IMR-90 (cell line): ENCODE data around the gene RTN1. TPM values are rescaled to one million over a fixed set of nuclear protein-coding genes. Genes with fewer than 3 reads are reported as not detected.

Experiments
- ATAC-seq: fragments of 200-7000 bp; cut with Tn5 transposase; 2 replicates; pipeline ENCODE4 v1.9.1; 2020; ENCODE audit warnings: low read depth, mild to moderate bottlenecking, moderate library complexity
- BruUV-seq: library from RNA; stranded (reverse); fragments of 400-500 nt; replicated peaks from 2 replicates; lab custom pipeline; 2021; lab: Mats Ljungman, UMichigan
- CTCF ChIA-PET: fragments of 300-600 bp; formaldehyde crosslinking; extraction: SDS; loops from one replicate; lab custom pipeline; 2021; ENCODE audit warnings: antibody characterized with exemption; lab: Yijun Ruan, JAX
- POLR2A ChIA-PET: fragments of 300-600 bp; sonication (Branson Sonifier 250); formaldehyde crosslinking; loops from one replicate; lab custom pipeline; 2022; ENCODE audit warnings: antibody characterized with exemption; ENCODE audit not compliant: unreplicated experiment; lab: Charles Lee
- DNase-seq: peaks from one replicate; pipeline ENCODE4 v3.0.0; 2013
- H2AFZ ChIP-seq: replicated peaks from 2 replicates; pipeline ENCODE3; 2013; ENCODE audit warnings: low read length, mild to moderate bottlenecking; ENCODE audit not compliant: poor library complexity
- H2AK5ac ChIP-seq: 2 replicates; pipeline ENCODE4 v1.6.1; 2013; ENCODE audit warnings: low read depth, low read length, inconsistent platforms
- H2AK9ac ChIP-seq: replicated peaks from 2 replicates; pipeline ENCODE3; 2013; ENCODE audit warnings: mild to moderate bottlenecking, low read depth, low read length, moderate library complexity; ENCODE audit not compliant: poor library complexity
- H2BK120ac ChIP-seq: 2 replicates; pipeline ENCODE4 v1.6.1; 2013; ENCODE audit warnings: low read depth, low read length, inconsistent platforms
- H2BK15ac ChIP-seq: 3 replicates; pipeline ENCODE4 v1.6.1; 2013; ENCODE audit warnings: low read depth, low read length, inconsistent platforms
- H2BK20ac ChIP-seq: 2 replicates; pipeline ENCODE4 v1.6.1; 2013; ENCODE audit warnings: low read depth, mild to moderate bottlenecking, inconsistent platforms, low read length, moderate library complexity
- H2BK5ac ChIP-seq: 2 replicates; pipeline ENCODE4 v1.6.1; 2013; ENCODE audit warnings: mild to moderate bottlenecking, low read depth, low read length, inconsistent platforms; ENCODE audit not compliant: poor library complexity, severe bottlenecking
- H3K14ac ChIP-seq: replicated peaks from 2 replicates; pipeline ENCODE4 v1.6.1; 2013; ENCODE audit warnings: low read depth, low read length, inconsistent platforms
- H3K18ac ChIP-seq: 2 replicates; pipeline ENCODE4 v1.6.1; 2013; ENCODE audit warnings: low read depth, low read length, control low read depth
- H3K23ac ChIP-seq: 2 replicates; pipeline ENCODE4 v1.6.1; 2013; ENCODE audit warnings: low read depth, low read length, inconsistent platforms
- H3K27ac ChIP-seq: 2 replicates; pipeline ENCODE4 v1.5.1; 2013; ENCODE audit warnings: mild to moderate bottlenecking, control low read depth, low read length; ENCODE audit not compliant: insufficient read depth
- H3K27me3 ChIP-seq: 2 replicates; pipeline ENCODE4 v1.6.1; 2013; ENCODE audit warnings: low read length; ENCODE audit not compliant: control insufficient read depth, insufficient read depth
- H3K36me3 ChIP-seq: 2 replicates; pipeline ENCODE4 v1.6.1; 2013; ENCODE audit warnings: low read length, mixed read lengths; ENCODE audit not compliant: control insufficient read depth, insufficient read depth
- H3K4ac ChIP-seq: 2 replicates; pipeline ENCODE4 v1.6.1; 2013; ENCODE audit warnings: low read depth, low read length, inconsistent platforms
- H3K4me1 ChIP-seq: 2 replicates; pipeline ENCODE4 v1.6.1; 2013; ENCODE audit warnings: low read length, mixed read lengths; ENCODE audit not compliant: control insufficient read depth, insufficient read depth
- H3K4me2 ChIP-seq: 2 replicates; pipeline ENCODE4 v1.6.1; 2013; ENCODE audit warnings: low read depth, mild to moderate bottlenecking, control low read depth, low read length, moderate library complexity
- H3K4me3 ChIP-seq: 2 replicates; pipeline ENCODE4 v1.5.1; 2013; ENCODE audit warnings: low read depth, mild to moderate bottlenecking, control low read depth, low read length, moderate library complexity; ENCODE audit not compliant: insufficient read depth
- H3K56ac ChIP-seq: 2 replicates; pipeline ENCODE4 v1.6.1; 2013; ENCODE audit warnings: low read length, inconsistent platforms; ENCODE audit not compliant: insufficient read depth; ENCODE audit errors: extremely low read depth
- H3K79me1 ChIP-seq, 2 experiments: 2 replicates each; pipeline ENCODE4 v1.6.1; 2013; ENCODE audit warnings: low read length in 2 of 2, inconsistent platforms in 1 of 2, low read depth in 1 of 2
- H3K9ac ChIP-seq: 2 replicates; pipeline ENCODE4 v1.6.1; 2013; ENCODE audit warnings: low read depth, low read length, control low read depth
- H3K9me1 ChIP-seq: 2 replicates; pipeline ENCODE4 v1.6.1; 2013; ENCODE audit warnings: low read length, inconsistent platforms; ENCODE audit not compliant: insufficient read depth
- H3K9me3 ChIP-seq: 2 replicates; pipeline ENCODE4 v1.6.1; 2013; ENCODE audit warnings: low read length; ENCODE audit not compliant: control insufficient read depth, insufficient read depth
- H4K20me1 ChIP-seq: 2 replicates; pipeline ENCODE4 v1.6.1; 2013; ENCODE audit warnings: low read length, inconsistent platforms; ENCODE audit not compliant: insufficient read depth
- H4K5ac ChIP-seq: 2 replicates; pipeline ENCODE4 v1.6.1; 2013; ENCODE audit warnings: mild to moderate bottlenecking, low read depth, low read length, control low read depth
- H4K8ac ChIP-seq, 2 experiments: 2 replicates each; pipeline ENCODE4 v1.6.1; 2013; ENCODE audit warnings: low read depth in 2 of 2, low read length in 2 of 2, control low read depth in 1 of 2, inconsistent platforms in 1 of 2
- H4K91ac ChIP-seq: 2 replicates; pipeline ENCODE4 v1.6.1; 2013; ENCODE audit warnings: low read depth, low read length, inconsistent platforms; ENCODE audit not compliant: insufficient read depth
- ELK1 ChIP-seq: fragments of 150-350 bp; IDR thresholded peaks from 2 replicates; pipeline ENCODE4 v1.6.1; 2016; ENCODE audit warnings: low read depth, mild to moderate bottlenecking, low read length, moderate library complexity, borderline replicate concordance
- MAZ ChIP-seq: IDR thresholded peaks from 2 replicates; pipeline ENCODE4 v1.6.1; 2012; ENCODE audit warnings: low read depth, mild to moderate bottlenecking, low read length, improper control_type of control experiment, moderate library complexity, borderline replicate concordance
- RAD21 ChIP-seq: IDR thresholded peaks from 2 replicates; pipeline ENCODE4 v1.6.1; 2012; ENCODE audit warnings: low read length, improper control_type of control experiment
- USF2 ChIP-seq: fragments of 150-350 bp; IDR thresholded peaks from 2 replicates; pipeline ENCODE4 v1.6.1; 2017; ENCODE audit warnings: mild to moderate bottlenecking, antibody characterized with exemption, low read length, low read depth
- WGBS, 2 experiments: methylation state at CpG; one replicate each; pipeline versions ENCODE4 v1.1.5 to v1.1.7; 2013; ENCODE audit warnings: missing lambda C conversion rate in 2 of 2; ENCODE audit not compliant: insufficient read length in 1 of 2; ENCODE audit errors: extremely low coverage in 2 of 2; 5-methylcytosine and 5-hydroxymethylcytosine counted together
- dilution Hi-C: fragments of 300-500 bp; cut with HindIII; formaldehyde crosslinking; loops from one replicate; pipeline ENCODE4 v1.14.3; 2018; ENCODE audit warnings: low sequenced_read_pairs; ENCODE audit not compliant: unreplicated experiment
- in situ Hi-C: fragments of 300-500 bp; cut with MboI; formaldehyde crosslinking; loops from 3 replicates; pipeline ENCODE4 v1.14.3; 2019; ENCODE audit warnings: low sequenced_read_pairs, inconsistent platforms, mixed read lengths
- intact Hi-C: fragments of 100-400 bp; cut with micrococcal nuclease; formaldehyde crosslinking; loops from 2 replicates; pipeline ENCODE4 v1.10.0; 2022
- polyA plus RNA-seq, 3 experiments: library from polyadenylated mRNA; depleted of rRNA; stranded (reverse); fragments of >200 nt; gene quantifications; 2 replicates each; pipeline ENCODE4 v1.2.3, GENCODE V29; 2012; ENCODE audit warnings: low replicate concordance in 1 of 3
- total RNA-seq: library from RNA; depleted of rRNA; stranded (reverse); fragments of >200 nt; gene quantifications from 2 replicates; pipeline ENCODE4 v1.2.3, GENCODE V29; 2012

The RTN1 gene
- total and polyA plus RNA-seq, 2 of the 4 experiments (the other 2 are of a cell fraction) = 0.18 to 0.46 TPM

GRCh38 chr14:59601056-59601455 is 269.5 kb downstream of the RTN1 start:
- Histone ChIP-seq H2BK20ac (no peak overlapping the region), H3K4me2 (no peak overlapping the region), H3K56ac (no peak overlapping the region), H2AK9ac (no peak overlapping the region), H2AFZ (no peak overlapping the region), H2BK120ac (no peak overlapping the region), H4K5ac (no peak overlapping the region), H3K18ac (no peak overlapping the region), H3K4me1 (no peaks in the 10 kb centered on the region), H2AK5ac (no peak overlapping the region), H3K9me3 (no peaks in the 10 kb centered on the region), H3K23ac (no peak overlapping the region), H3K9ac (no peak overlapping the region), H4K91ac (no peak overlapping the region), H2BK15ac (no peak overlapping the region), H3K9me1 (no peaks in the 10 kb centered on the region), H4K20me1 (no peaks in the 10 kb centered on the region), H3K36me3 (no peaks in the 10 kb centered on the region), H3K4me3 (no peak overlapping the region), H3K79me1 (no peaks in the 10 kb centered on the region), H2BK5ac (no peak overlapping the region), H3K4ac (no peak overlapping the region), H4K8ac (no peak overlapping the region), H3K27ac (no peak overlapping the region), H3K14ac (no peak overlapping the region), H3K27me3 (peaks cover 3% of the 10 kb centered on the region; the same call in 1 of the 2 replicates)
- TF ChIP-seq MAZ (no peak), RAD21 (no peak), USF2 (no peak), ELK1 (no peak)
- WGBS, 2 experiments = 21% methylated on average over 2 of the region's 3 CpGs; no CpG with 5 or more reads in 1 of the 2 experiments
- ATAC-seq = no peak
- in situ Hi-C loops (no loop called here), dilution Hi-C loops (no loop called here), intact Hi-C loops (no loop called here)
- ChIA-PET CTCF (no interaction called here), POLR2A (no interaction called here)
- BruUV-seq = no TSS peak
- DNase-seq = no peak
